Stomach (tissue), 4 donors: Measurements from ENCODE around the gene REV3L.

Experiments
- CTCF ChIP-seq, 7 experiments: fragments of 450-650 bp in 4 of 7; fragments of 200-600 bp in 3 of 7; sonication (generic) in 3 of 7; IDR thresholded peaks; one replicate each; pipeline ENCODE4 v1.5.1; 2016 to 2019; ENCODE audit warnings: antibody characterized with exemption in 7 of 7, control low read depth in 2 of 7, mild to moderate bottlenecking in 1 of 7
- POLR2A ChIP-seq, 4 donors: fragments of 450-650 bp; IDR thresholded peaks; one replicate each; pipeline ENCODE4 v1.6.1; 2016; ENCODE audit warnings: antibody characterized with exemption in 4 of 4, control low read depth in 2 of 4, mild to moderate bottlenecking in 1 of 4, moderate library complexity in 1 of 4

- TF ChIP-seq CTCF (IDR thresholded peaks at IDR 0.05) (no peak), POLR2A (IDR thresholded peaks at IDR 0.05) (no peak)
Measured at GRCh38 chr6:111339294-111339693, 143.7 kb downstream of the REV3L start.
